ENCODE data around the gene TMEM109. TPM values are rescaled to one million over a fixed set of nuclear protein-coding genes. Genes with fewer than 3 reads are reported as not detected.
"Not testable (repeated sequence)": the region's sequence is repeated elsewhere in the genome, so short reads cannot be mapped to it uniquely, and the experiment has no call there.

The TMEM109 gene
- total RNA-seq, 2 experiments from 2014 or later = 145 to 154 TPM

GRCh38 chr11:60905047-60905446, 8.9 kb upstream of the TMEM109 start:
- ChIA-PET CTCF (interaction anchor here (0.7 to 6.4 kb wide), 4 partner anchors 17 to 74 kb away, joined by 3 to 40 read pairs (median 4); no protein-coding TSS in a partner anchor), POLR2A (interaction anchor here (2.3 kb wide), 1 partner anchor 10 kb away, joined by 19 read pairs; the partner anchor contains the start of gene TMEM109)

GRCh38 chr11:60905551-60906113, 8.3 kb upstream of the TMEM109 start:
- ChIA-PET POLR2A (interaction anchor here (0.6 to 2.3 kb wide), 2 partner anchors 9 to 186 kb away, joined by 4 to 19 read pairs; partner anchors contain the start of gene TMEM109), CTCF (interaction anchor here (0.7 to 2.2 kb wide), 4 partner anchors 18 to 130 kb away, joined by 3 to 5 read pairs (median 4); no protein-coding TSS in a partner anchor)

- CTCF ChIA-PET = interaction anchor here (1.0 to 2.2 kb wide), 5 partner anchors 9 to 146 kb away, joined by 3 to 5 read pairs (median 4); no protein-coding TSS in a partner anchor
- POLR2A ChIA-PET = interaction anchor here (0.6 to 2.3 kb wide), 2 partner anchors 8 to 186 kb away, joined by 4 to 19 read pairs; partner anchors contain the start of gene TMEM109
Observed at GRCh38 chr11:60906132-60906972, 7.6 kb upstream of the TMEM109 start, which contains the start of gene PRPF19. PRPF19 (minus strand) TSS chr11:60906585; CDS start chr11:60906382, 203 bp downstream.

GRCh38 chr11:60908803-60909202, 5.2 kb upstream of the TMEM109 start:
- POLR2A ChIA-PET = interaction anchor here (0.6 kb wide), 1 partner anchor 220 kb away, joined by 4 read pairs; no protein-coding TSS in a partner anchor
- CTCF ChIA-PET = no interaction called here

DNA sequence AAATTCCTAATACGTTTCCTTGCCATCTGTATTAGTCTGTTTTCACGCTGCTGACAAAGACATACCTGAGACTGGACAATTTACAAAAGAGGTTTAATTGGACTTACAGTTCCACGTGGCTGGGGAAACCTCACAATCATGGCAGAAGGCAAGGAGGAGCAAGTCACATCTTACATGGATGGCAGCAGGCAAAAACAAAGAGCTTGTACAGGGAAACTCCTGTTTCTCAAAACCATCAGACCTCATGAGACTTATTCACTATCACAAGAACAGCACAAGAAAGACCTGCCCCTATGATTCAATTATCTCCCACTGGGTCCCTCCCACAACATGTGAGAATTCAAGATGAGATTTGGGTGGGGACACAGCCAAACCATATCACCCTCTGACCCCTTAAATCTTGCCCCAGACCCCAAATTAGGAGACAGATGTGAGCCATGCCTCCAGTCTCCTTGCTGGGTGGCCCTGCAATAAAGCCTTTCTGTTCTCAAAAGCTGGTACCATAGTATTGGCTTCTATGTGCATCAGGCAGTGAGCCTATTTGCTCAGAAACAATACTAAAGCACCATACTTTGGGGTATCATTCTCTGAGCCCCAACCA, 4.2 kb upstream of the TMEM109 start:
- CTCF ChIA-PET, POLR2A ChIA-PET: not testable (repeated sequence)

GRCh38 chr11:60910281-60910687, 3.7 kb upstream of the TMEM109 start:
- ChIA-PET CTCF (no interaction called here), POLR2A (no interaction called here)

GRCh38 chr11:60910711-60911380, 3.1 kb upstream of the TMEM109 start:
- ChIA-PET CTCF (interaction anchor here (1.5 kb wide), 1 partner anchor 12 kb away, joined by 3 read pairs; no protein-coding TSS in a partner anchor), POLR2A (no interaction called here)

DNA sequence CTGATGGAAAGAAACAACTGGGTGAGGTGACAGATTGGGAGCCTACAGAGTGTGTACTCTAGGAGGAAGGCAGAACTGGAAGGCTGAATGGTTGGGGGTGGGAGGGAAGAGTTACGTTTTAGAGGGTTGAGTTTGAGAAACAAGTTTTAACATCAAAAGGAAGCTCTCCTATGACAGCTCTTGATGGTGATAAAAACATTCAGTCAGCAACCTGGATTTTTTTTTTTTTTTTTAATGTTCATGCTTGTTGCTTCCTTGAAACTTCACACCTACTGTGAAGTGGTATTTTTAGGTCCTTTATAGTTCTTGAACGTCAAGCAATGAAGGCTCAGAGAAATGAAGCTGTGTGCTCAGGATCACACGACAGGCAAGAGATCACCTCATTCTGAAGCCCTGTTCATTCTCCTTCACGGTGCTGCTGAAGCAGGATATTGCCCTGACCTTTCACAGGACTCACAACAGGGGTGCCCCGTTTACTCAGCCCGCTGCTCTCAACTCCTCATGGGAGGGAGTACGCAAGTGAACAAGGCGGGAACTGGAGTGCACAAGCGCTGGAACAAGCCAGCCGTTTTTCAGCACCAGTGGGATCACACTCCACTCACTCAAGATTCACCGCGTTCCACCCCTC, 1.6 kb upstream of the TMEM109 start:
- CTCF ChIA-PET = interaction anchor here (0.7 to 1.5 kb wide), 2 partner anchors 13 to 540 kb away, joined by 3 read pairs; no protein-coding TSS in a partner anchor
- POLR2A ChIA-PET = no interaction called here

GRCh38 chr11:60912851-60913528, 968 bp upstream of the TMEM109 start:
- CTCF ChIA-PET = interaction anchor here (0.6 to 3.1 kb wide), 2 partner anchors 12 to 210 kb away, joined by 3 to 24 read pairs; no protein-coding TSS in a partner anchor
- POLR2A ChIA-PET = interaction anchor here (1.1 to 2.9 kb wide), 2 partner anchors 7 to 199 kb away, joined by 3 to 19 read pairs; partner anchors contain the start of gene PRPF19

- CTCF ChIA-PET = interaction anchor here (1.1 to 3.1 kb wide), 10 partner anchors 9 to 272 kb away, joined by 3 to 24 read pairs (median 4); partner anchors contain the start of genes CD6 and TMEM132A
- POLR2A ChIA-PET = interaction anchor here (0.7 to 2.9 kb wide), 4 partner anchors 9 to 80 kb away, joined by 3 to 19 read pairs (median 4); partner anchors contain the start of genes PRPF19 and TMEM132A
Observed at GRCh38 chr11:60914633-60915247, 782 bp downstream of the TMEM109 start.

- POLR2A ChIA-PET = interaction anchor here (0.7 to 2.9 kb wide), 3 partner anchors 8 to 12 kb away, joined by 3 to 19 read pairs (median 6); partner anchors contain the start of genes PRPF19 and TMEM132A
- CTCF ChIA-PET = interaction anchor here (0.6 to 3.1 kb wide), 12 partner anchors 8 to 272 kb away, joined by 3 to 24 read pairs (median 4); partner anchors contain the start of genes CD6, PRPF19 and TMEM132A
Observed at GRCh38 chr11:60915248-60915914, 1.4 kb downstream of the TMEM109 start.

DNA sequence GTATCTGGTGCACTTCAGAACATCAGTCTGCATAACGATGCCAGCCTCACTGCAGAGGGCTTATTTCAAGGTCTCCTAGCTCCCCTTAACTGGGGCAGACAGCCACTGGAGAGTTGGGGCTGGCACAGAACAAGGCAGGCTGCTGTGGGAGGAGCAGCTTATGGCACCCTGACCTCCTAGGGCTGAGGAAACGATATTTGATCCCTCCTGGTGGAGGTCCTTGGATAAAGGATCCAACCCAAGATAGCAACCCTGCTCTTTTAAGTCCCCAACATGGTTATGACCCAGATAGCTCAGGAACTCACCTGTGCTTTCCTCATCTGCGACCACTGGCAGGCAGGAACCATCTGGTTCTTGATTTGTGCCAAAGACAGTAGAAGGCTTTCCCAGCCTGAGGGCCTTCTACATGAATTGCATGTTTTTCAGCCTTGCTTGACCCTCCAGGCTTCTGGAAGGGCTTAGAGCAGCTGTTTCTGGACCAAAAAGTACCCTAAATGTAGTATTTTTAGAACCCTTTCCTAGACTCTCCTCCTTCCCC, 2.8 kb downstream of the TMEM109 start:
- POLR2A ChIA-PET = no interaction called here
- CTCF ChIA-PET = no interaction called here

DNA sequence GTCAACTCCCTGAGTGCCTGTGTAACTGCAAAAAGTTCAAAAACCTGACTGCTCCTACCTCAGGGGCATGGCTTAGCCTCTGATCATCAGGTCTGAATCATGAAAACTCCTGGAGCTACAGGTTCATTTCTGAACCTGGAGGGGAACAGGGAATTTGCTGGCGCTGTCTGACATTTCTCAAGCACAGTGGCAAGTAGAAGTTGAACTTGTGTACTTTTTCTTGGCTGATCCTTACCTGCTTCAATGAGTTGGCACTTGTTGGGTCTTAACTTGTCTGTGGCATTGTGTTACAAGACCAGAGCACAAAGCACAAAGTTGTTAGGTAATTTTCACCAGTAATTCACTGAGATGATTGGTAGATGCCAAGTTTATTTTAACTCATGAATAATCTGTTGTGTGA, 3.3 kb downstream of the TMEM109 start:
- POLR2A ChIA-PET = no interaction called here

GRCh38 chr11:60918251-60918938, 4.4 kb downstream of the TMEM109 start:
- CTCF ChIA-PET = interaction anchor here (1.0 to 1.4 kb wide), 2 partner anchors 50 to 183 kb away, joined by 3 to 4 read pairs; partner anchors contain the start of gene CD5
- POLR2A ChIA-PET = no interaction called here

More for the DNA sequence above, 3.3 kb downstream of the TMEM109 start:
- CTCF ChIA-PET = interaction anchor here (1.4 kb wide), 1 partner anchor 52 kb away, joined by 4 read pairs; no protein-coding TSS in a partner anchor

- POLR2A ChIA-PET = no interaction called here
- CTCF ChIA-PET = interaction anchor here (1.0 kb wide), 1 partner anchor 183 kb away, joined by 3 read pairs; the partner anchor contains the start of gene CD5
Observed at GRCh38 chr11:60918939-60919265, 4.9 kb downstream of the TMEM109 start.

GRCh38 chr11:60919320-60919719, 5.4 kb downstream of the TMEM109 start:
- CTCF ChIA-PET = interaction anchor here (1.0 to 1.7 kb wide), 3 partner anchors 9 to 183 kb away, joined by 3 read pairs; partner anchors contain the start of gene CD5
- POLR2A ChIA-PET = no interaction called here

All from activated CD8-positive, alpha-beta memory T cell treated with anti-CD3 and anti-CD28 coated beads for 36 hours (primary cell).